ENCODE results near the gene PLA2G2D. TPM values are rescaled to one million over a fixed set of nuclear protein-coding genes. Genes with fewer than 3 reads are reported as not detected.
A peak's percentile ranks its signal among the peaks of the same experiment; 100 is the strongest.

The PLA2G2D gene
- total and polyA plus RNA-seq, 10 of the 15 experiments (the other 5 are each of a cell fraction or from before 2014, with no cell fraction given): 0.06 to 0.38 (median 0.16) TPM; not detected in 2

DNA sequence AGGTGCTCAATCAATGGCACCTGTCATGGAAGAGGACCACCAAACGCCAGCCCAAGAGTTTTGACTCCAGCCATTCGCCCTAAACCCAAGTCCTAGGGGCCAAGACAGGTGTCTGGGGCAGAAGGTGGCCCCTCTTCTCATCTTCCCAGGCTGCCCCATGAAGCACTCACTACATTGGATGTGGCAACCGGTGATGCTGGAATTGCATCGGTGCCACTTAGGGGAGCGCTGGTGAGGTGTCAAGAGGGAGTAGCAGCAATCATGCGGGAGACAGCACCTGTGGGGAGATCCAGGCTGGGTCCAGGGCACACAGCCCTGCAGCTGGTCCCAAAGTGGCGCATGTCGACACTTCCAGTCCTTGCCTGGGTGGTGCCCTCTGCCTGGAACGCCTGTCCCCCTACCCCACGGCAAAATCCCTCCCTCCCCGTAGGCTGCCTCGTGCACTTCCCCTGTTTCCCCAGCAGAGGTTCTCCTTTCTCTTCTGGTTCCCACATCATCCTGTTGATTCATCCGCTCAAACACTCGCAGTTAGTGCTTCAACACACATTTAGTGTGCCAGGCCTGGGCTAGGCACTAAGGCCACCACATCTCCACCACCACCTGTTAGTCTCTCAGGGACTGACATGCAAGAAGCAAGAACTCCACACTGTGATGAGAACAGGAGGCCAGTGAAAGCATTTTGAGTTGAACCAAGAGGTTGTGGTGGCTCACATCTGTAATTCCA is 18.5 kb downstream of the PLA2G2D start:
- ChIA-PET RAD21 (ENCODE audit: unreplicated experiment) (interaction anchor here (1.1 to 7.0 kb wide), 4 partner anchors 42 to 184 kb away, joined by 3 to 91 read pairs (median 4); no protein-coding TSS in a partner anchor), POLR2A (no interaction called here), SMC1A (ENCODE audit: uncharacterized antibody, unreplicated experiment) (interaction anchor here (0.9 to 3.2 kb wide), 14 partner anchors 9 to 184 kb away, joined by 3 to 35 read pairs (median 7); no protein-coding TSS in a partner anchor), CTCF (interaction anchor here (0.7 to 8.9 kb wide), 18 partner anchors 9 to 320 kb away, joined by 3 to 181 read pairs (median 5); no protein-coding TSS in a partner anchor)
- Histone ChIP-seq H3K27ac (ENCODE audit: control insufficient read depth, insufficient read depth) (no peak overlapping the region), H3K4me1 (ENCODE audit: control insufficient read depth, insufficient read depth, low read length) (no peaks in the 10 kb centered on the region), H3K36me3 (ENCODE audit: control insufficient read depth in 2 of 2, insufficient read depth in 2 of 2, low read length in 1 of 2) (no peaks in the 10 kb centered on the region), H3K4me3 (no peak overlapping the region), H3K79me2 (ENCODE audit: control insufficient read depth, insufficient read depth, low read length) (no peaks in the 10 kb centered on the region), H2AFZ (ENCODE audit: control insufficient read depth, low read depth, low read length) (peak overlapping the region; percentile 64), H3K27me3 (replicated peaks in 1 of 2; ENCODE audit: control insufficient read depth in 2 of 2, insufficient read depth in 2 of 2, low read length in 1 of 2) (no peaks in the 10 kb centered on the region), H4K20me1 (ENCODE audit: control insufficient read depth, insufficient read depth) (no peaks in the 10 kb centered on the region), H3K9me3 (replicated peaks; ENCODE audit: control insufficient read depth, insufficient read depth, low read length) (no peaks in the 10 kb centered on the region), H3K9ac (ENCODE audit: control insufficient read depth, insufficient read depth, low read length) (no peak overlapping the region), H3K4me2 (ENCODE audit: control insufficient read depth, insufficient read depth) (no peak overlapping the region)
- FAIRE-seq (no peak), DNase-seq (ENCODE audit: low read depth, low spot score) (no peak), ATAC-seq (peak; percentile 97)
- in situ Hi-C loops (cut with MboI) (no loop called here), intact Hi-C loops (cut with micrococcal nuclease; ENCODE audit: unreplicated experiment) (loop anchor here (1.0 to 2.0 kb wide), 4 partner anchors 52 to 182 kb away; no protein-coding TSS in a partner anchor)
- WGBS (ENCODE audit: insufficient coverage, insufficient replicate concordance, low lambda C conversion rate, missing lambda C conversion rate): 39% methylated on average over 14 of the region's 14 CpGs
- TF ChIP-seq NBN (IDR thresholded peaks at IDR 0.05): 0 out of 2 replicates have a peak, but pooled peaks have one; percentile 47
- TF ChIP-seq SMC3 (IDR thresholded peaks at IDR 0.05; ENCODE audit: borderline replicate concordance, low read length): peak; percentile 98
- TF ChIP-seq SPI1 (IDR thresholded peaks at IDR 0.05; ENCODE audit: borderline replicate concordance, insufficient read depth, low read depth, low read length): peak; percentile 34; the same call in 1 of the 2 replicates
- no peak for TF ChIP-seq ASH2L (IDR thresholded peaks at IDR 0.05; ENCODE audit: borderline replicate concordance, low read depth)
- TF ChIP-seq YY1 (IDR thresholded peaks at IDR 0.05; ENCODE audit: low read depth, low read length): 0 out of 2 replicates have a peak, but pooled peaks have one; percentile 68
- TF ChIP-seq RAD21 (IDR thresholded peaks at IDR 0.05; ENCODE audit: insufficient read depth, low read depth, low read length): peak; percentile 94
- 0 out of 2 replicates have a peak, but pooled peaks have one; percentile 24 for TF ChIP-seq FOXM1 (IDR thresholded peaks at IDR 0.05; ENCODE audit: low read depth, low read length)
- peak; percentile 62; the same call in 1 of the 2 replicates for TF ChIP-seq RB1 (IDR thresholded peaks at IDR 0.05; ENCODE audit: borderline replicate concordance)
- TF ChIP-seq NR2F1 (conservative IDR thresholded peaks at IDR 0.05): no peak
- 0 out of 2 replicates have a peak, but pooled peaks have one; percentile 27 for TF ChIP-seq IRF4 (IDR thresholded peaks at IDR 0.05; ENCODE audit: low read depth, low read length)
- peak; percentile 10 for TF ChIP-seq MEF2B (IDR thresholded peaks at IDR 0.05; ENCODE audit: partially characterized antibody, poor library complexity, severe bottlenecking)
- no peak for TF ChIP-seq RAD51 (IDR thresholded peaks at IDR 0.05)
- TF ChIP-seq, protein P1, sequence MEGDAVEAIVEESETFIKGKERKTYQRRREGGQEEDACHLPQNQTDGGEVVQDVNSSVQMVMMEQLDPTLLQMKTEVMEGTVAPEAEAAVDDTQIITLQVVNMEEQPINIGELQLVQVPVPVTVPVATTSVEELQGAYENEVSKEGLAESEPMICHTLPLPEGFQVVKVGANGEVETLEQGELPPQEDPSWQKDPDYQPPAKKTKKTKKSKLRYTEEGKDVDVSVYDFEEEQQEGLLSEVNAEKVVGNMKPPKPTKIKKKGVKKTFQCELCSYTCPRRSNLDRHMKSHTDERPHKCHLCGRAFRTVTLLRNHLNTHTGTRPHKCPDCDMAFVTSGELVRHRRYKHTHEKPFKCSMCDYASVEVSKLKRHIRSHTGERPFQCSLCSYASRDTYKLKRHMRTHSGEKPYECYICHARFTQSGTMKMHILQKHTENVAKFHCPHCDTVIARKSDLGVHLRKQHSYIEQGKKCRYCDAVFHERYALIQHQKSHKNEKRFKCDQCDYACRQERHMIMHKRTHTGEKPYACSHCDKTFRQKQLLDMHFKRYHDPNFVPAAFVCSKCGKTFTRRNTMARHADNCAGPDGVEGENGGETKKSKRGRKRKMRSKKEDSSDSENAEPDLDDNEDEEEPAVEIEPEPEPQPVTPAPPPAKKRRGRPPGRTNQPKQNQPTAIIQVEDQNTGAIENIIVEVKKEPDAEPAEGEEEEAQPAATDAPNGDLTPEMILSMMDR (IDR thresholded peaks at IDR 0.05 in 2 of 3, conservative IDR thresholded peaks at IDR 0.05 in 1 of 3; ENCODE audit: control insufficient read depth in 2 of 3, extremely low read depth in 1 of 3, insufficient read depth in 1 of 3, low read depth in 3 of 3, low read length in 3 of 3): peak; percentile 84 to 90 (median 86)
- BruUV-seq (replicated peaks): no TSS peak
